Chondrocyte (in vitro differentiated cells): ENCODE data around the gene HGS. TPM values are rescaled to one million over a fixed set of nuclear protein-coding genes. Genes with fewer than 3 reads are reported as not detected.

Experiments used
- DNase-seq: peaks from one replicate; pipeline ENCODE4 v3.0.0; 2021; ENCODE audit warnings: mixed read lengths, low spot score
- H3K27ac Mint-ChIP-seq: one replicate; pipeline ENCODE4 v1.8.0; 2021; ENCODE audit warnings: mild to moderate bottlenecking, moderate library complexity, mixed read lengths; ENCODE audit not compliant: unreplicated experiment
- H3K27me3 Mint-ChIP-seq: 2 replicates; pipeline ENCODE4 v1.8.0; 2021; ENCODE audit warnings: low read depth, mixed read lengths
- H3K36me3 Mint-ChIP-seq: 2 replicates; pipeline ENCODE4 v1.8.0; 2021; ENCODE audit warnings: low read depth, mixed read lengths
- H3K4me1 Mint-ChIP-seq: 2 replicates; pipeline ENCODE4 v1.8.0; 2021; ENCODE audit warnings: low read depth, mild to moderate bottlenecking, mixed read lengths
- H3K4me3 Mint-ChIP-seq: one replicate; pipeline ENCODE4 v1.8.0; 2021; ENCODE audit warnings: mild to moderate bottlenecking, moderate library complexity, mixed read lengths; ENCODE audit not compliant: unreplicated experiment
- H3K9me3 Mint-ChIP-seq: 2 replicates; pipeline ENCODE4 v1.8.0; 2021; ENCODE audit warnings: low read depth, mixed read lengths
- total RNA-seq: library from RNA; stranded (reverse); gene quantifications from 3 replicates; pipeline ENCODE4 v1.2.1, GENCODE V29; 2021
- TF ChIP-seq, protein P1 (sequence below): fragments of 200-600 bp; sonication (generic); IDR thresholded peaks from 2 replicates; pipeline ENCODE4 v1.5.0; 2021; ENCODE audit warnings: antibody characterized with exemption, mild to moderate bottlenecking, moderate library complexity

HGS gene
- total RNA-seq, 1 donor from 2014 or later = 87.4 TPM

DNA sequence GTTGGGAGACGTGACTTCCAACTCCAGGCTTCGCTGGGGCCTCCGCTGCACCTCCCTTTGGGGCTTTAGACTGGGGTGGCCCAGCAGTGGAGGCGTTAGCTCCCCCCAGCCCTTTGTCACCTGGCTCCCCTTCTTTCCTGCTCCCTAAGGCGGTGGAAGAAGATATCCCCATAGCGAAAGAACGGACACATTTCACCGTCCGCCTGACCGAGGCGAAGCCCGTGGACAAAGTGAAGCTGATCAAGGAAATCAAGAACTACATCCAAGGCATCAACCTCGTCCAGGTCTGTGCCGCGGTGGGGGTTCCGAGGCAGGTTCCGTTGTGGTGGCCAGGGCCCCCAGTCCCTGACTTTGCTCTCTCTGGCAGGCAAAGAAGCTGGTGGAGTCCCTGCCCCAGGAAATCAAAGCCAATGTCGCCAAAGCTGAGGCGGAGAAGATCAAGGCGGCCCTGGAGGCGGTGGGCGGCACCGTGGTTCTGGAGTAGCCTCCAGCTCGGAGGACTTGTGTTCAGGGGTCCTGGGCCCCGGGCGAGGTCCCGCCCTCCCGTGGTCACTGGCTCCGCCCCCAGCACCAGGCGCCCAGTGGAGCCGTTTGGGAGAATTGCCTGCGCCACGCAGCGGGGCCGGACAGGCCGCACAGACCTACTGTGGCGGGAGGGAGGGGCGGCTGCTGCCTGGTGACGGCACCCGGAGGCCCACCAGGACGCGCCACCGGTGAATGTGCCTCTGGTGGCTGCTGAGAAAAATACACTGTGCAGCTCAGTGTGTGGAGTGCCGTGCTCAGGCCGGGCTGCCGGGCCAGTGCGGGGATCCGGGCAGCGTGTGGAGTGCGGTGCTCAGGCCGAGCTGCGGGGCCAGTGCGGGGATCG lies 23.2 kb downstream of the HGS start:
- H3K27ac Mint-ChIP-seq = no peak overlapping the region
- H3K36me3 Mint-ChIP-seq = peaks cover 12% of the 10 kb centered on the region
- TF ChIP-seq, protein P1, sequence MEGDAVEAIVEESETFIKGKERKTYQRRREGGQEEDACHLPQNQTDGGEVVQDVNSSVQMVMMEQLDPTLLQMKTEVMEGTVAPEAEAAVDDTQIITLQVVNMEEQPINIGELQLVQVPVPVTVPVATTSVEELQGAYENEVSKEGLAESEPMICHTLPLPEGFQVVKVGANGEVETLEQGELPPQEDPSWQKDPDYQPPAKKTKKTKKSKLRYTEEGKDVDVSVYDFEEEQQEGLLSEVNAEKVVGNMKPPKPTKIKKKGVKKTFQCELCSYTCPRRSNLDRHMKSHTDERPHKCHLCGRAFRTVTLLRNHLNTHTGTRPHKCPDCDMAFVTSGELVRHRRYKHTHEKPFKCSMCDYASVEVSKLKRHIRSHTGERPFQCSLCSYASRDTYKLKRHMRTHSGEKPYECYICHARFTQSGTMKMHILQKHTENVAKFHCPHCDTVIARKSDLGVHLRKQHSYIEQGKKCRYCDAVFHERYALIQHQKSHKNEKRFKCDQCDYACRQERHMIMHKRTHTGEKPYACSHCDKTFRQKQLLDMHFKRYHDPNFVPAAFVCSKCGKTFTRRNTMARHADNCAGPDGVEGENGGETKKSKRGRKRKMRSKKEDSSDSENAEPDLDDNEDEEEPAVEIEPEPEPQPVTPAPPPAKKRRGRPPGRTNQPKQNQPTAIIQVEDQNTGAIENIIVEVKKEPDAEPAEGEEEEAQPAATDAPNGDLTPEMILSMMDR = no peak
- DNase-seq = no peak
- H3K9me3 Mint-ChIP-seq = no peaks in the 10 kb centered on the region
- no peak overlapping the region for H3K4me3 Mint-ChIP-seq
- peaks cover 28% of the 10 kb centered on the region for H3K4me1 Mint-ChIP-seq
- no peaks in the 10 kb centered on the region for H3K27me3 Mint-ChIP-seq

DNA sequence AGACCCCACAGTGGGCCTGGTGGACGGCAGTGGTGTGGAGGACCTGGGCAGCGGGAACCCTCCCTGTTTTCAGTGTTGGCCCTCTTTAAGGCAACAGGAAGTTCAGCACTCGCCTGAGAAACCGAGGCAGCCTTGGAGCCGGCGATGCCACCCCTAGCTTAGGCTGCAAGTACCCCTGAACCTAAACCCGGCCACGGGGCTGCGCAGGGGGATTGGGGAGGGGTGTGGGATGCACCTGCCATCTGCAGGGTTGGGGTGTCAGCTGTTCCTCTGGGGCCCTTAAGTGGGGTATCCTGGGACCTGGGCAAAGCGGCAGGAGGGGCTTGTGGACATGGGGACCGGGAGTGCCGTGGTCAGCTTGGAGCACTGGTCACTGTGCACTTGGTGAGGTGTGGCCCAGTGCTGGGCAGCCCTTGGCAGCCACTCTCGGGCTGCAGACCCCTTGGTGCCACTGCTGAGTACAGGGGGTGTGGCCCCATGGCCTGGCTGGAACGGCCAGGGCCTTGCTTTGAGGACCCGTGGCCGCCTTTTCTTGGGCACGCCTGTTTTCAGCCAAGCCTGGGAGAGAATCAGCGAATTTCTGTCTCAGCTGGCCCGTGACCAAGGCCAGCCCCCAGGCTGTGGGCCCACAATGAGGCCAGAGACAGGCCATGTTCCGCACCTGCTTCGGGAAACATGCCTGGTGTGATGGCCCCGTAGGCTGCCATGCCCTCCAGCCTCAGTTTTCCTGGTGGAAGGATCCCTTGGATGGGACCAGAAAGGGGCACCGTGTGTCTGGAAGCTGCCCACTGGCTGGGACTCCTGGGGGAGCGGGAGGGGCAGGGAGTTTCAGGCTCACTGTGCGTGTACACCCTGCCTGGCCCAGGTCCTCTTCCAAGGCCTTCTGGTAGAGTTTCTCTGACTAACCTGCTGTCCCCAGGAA lies 24.2 kb downstream of the HGS start:
- no peak overlapping the region for H3K27ac Mint-ChIP-seq
- no peaks in the 10 kb centered on the region for H3K9me3 Mint-ChIP-seq

DNA sequence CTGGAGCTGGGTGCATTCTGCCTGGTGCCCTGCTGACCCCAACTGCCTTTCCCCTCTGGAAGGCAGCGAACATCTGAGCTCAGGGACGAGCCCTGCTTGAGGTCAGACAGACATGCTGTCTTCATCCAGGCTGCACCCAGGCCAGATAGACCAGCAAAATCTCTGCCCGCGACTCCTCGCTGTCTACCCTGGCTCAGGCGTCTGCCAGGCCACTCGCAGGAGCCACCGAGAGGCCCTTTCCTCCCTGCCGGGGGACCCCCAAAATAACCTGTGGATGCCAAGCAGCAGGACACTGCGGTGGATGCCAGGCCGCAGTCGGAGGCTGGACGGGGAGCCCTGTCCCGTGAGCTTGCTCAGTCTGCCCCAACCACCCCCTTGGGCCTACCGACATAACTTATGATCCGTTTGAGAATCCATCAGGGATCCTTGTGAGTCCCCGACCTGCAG lies 25.0 kb downstream of the HGS start:
- TF ChIP-seq, protein P1 = no peak
- Mint-ChIP-seq H3K9me3 (no peaks in the 10 kb centered on the region), H3K4me3 (no peak overlapping the region), H3K27ac (no peak overlapping the region), H3K36me3 (peaks cover 12% of the 10 kb centered on the region), H3K27me3 (no peaks in the 10 kb centered on the region), H3K4me1 (peaks cover 30% of the 10 kb centered on the region)
- no peak for DNase-seq

More for the DNA sequence above, 24.2 kb downstream of the HGS start:
- DNase-seq = no peak
- Mint-ChIP-seq H3K4me3 (no peak overlapping the region), H3K4me1 (peaks cover 26% of the 10 kb centered on the region), H3K27me3 (no peaks in the 10 kb centered on the region), H3K36me3 (peaks cover 12% of the 10 kb centered on the region)
- TF ChIP-seq, protein P1 = no peak

DNA sequence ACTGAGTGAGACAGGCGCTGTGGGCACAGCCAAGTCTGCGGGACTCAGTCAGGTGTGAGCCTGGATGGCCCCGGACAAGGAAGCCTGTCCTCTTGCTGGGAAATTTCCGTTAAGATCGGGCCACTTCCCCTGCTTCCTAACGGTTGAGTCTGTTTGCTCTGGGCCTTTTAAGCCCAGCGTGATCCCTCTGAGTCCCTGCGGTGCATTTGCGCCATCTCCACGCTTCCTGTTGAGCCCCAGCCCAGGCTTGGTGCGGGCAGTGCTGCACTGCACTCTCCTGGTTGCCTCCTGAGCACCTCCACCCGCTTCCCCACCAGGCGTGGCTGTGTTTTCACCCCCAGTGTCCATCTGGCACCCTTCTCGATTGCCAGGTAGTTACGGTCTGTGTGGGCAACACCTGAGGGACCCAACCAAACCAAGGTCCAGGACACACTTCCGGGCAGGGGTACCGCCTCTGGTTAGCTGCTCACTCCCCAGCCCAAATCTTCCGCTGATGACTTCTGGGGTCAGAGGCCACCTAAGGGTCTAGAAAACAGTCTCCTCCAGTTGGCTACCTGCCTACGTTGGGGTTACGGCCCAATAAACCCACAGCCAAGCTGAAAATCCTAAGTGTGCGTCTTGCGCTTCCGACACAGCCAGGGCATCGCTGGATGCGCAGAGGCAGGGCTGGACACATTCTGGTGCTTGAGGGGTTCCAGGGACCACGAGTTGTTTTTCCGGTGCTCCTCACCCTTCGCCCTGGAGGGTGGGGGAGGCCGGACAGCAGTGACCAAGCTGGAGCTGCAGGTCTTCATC lies 26.9 kb downstream of the HGS start:
- no peak for DNase-seq
- Mint-ChIP-seq H3K4me1 (peaks cover 20% of the 10 kb centered on the region), H3K27ac (no peak overlapping the region), H3K9me3 (no peaks in the 10 kb centered on the region), H3K36me3 (peaks cover 10% of the 10 kb centered on the region), H3K4me3 (no peak overlapping the region), H3K27me3 (no peaks in the 10 kb centered on the region)
- TF ChIP-seq, protein P1 = peak; percentile 0
